HG03439 (cell line): ENCODE measurements around the gene SEPTIN1.
"Not testable (repeated sequence)": the region's sequence is repeated elsewhere in the genome, so short reads cannot be mapped to it uniquely, and the experiment has no call there.

Experiments used
- ATAC-seq: cut with Tn5 transposase; IDR thresholded peaks from one replicate; pipeline ENCODE4 v1.9.1; 2021; ENCODE audit warnings: mild to moderate bottlenecking, moderate library complexity; ENCODE audit not compliant: unreplicated experiment

The SEPTIN1 gene

DNA sequence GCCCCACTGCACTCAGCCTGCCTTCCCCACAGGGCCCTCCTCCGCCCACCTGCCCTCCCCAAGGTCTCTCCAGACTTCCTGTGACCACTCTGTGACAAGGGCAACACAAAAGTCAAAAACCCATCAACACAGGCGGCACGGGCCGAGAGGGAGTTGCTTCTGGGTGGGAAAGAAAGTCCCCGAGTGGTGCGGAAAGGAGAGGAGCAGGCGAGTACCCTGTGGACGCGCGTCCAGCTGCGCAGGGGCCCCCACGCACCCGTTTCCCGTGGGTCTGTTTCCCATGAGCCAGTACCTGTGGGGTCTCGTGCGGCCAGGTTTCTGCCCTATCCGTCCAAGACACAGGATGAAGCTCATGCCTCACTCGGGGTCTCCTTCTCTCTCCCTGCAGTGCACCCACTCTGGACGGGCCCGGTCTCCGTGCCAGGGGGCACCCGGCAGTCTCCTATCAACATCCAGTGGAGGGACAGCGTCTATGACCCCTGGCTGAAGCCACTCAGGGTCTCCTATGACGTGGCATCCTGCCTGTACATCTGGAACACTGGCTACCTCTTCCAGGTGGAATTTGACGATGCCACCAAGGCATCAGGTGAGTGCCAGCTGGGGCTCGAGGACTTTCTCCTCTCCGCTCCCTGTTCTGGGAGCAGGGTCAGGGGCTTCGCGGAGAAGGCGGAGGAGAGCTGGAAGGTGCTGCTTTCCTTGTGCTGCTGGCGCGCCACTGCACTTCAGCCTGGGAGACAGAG, 39.4 kb downstream of the SEPTIN1 start:
- no peak for ATAC-seq

- not testable (repeated sequence) for ATAC-seq
These were observed 40.4 kb downstream of the SEPTIN1 start for GRCh38 chr16:30341971-30342370.

DNA sequence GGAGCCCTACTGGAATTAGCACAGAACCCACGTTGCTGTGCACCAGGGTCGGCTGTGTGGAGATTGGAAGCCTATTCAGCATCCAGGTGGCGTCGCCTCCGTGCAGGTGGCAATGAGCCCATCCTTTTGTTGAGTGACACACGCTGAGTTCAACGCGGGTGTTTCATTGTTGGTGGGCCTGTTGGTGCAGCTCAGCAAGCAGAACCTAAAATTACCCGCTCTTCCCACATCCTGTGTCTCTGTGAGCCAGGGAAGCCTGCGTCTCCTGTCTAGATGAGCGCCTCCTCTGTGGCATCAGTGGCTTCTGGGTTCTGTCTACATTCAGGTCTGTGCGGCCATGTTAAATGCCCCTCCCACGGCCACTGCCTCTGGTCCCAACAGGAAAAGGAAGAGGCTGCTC, 41.7 kb downstream of the SEPTIN1 start:
- ATAC-seq: no peak

- ATAC-seq: not testable (repeated sequence)
These were observed 43.6 kb downstream of the SEPTIN1 start for GRCh38 chr16:30338715-30339114.

DNA sequence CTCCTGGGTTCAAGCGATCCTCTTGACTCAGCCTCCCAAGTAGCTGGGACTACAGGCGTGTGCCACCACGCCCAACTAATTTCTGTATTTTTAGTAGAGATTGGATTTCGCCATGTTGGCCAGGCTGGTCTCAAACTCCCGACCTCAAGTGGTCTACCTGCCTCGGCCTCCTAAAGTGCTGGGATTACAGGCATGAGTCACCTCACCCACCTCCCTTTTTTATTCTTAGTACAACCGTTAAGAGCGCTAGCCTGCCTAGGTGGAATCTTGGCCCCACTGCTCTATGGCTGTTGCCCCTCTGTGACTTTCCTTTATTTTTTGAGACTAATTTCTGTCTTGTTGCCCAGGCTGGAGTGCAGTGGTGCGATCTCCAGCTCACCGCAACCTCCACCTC, 44.4 kb downstream of the SEPTIN1 start:
- ATAC-seq: not testable (repeated sequence)

- peak; percentile 26 for ATAC-seq
These were observed 46.5 kb downstream of the SEPTIN1 start for GRCh38 chr16:30335598-30336474.

DNA sequence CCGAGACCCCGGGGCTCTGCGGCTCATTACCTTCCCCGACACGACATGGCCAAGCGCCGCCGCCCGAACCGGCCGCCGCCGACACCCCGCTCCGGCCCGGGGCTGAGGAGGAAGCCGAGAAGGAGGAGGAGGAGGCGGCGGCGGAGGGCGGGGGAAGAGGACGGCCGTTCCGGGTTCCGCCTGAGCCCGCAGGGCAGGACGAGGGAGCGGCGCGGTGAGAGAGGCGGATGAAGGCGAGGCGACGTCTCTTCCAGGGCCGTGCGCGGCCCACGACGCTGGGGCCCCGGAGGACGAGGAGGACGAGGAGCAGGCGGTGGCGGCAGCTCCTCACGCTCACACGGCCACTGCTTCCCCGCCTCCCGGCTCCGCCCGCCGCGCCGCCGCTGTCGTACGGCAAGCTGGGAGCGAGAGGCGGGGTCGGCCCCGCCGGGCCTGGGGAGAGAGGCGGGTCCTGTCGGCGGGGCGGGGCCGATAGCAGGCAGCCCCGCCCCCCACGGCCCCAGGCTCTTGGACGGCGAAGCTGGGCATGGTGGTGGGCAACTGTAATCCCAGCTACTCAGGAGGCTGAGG, 47.2 kb downstream of the SEPTIN1 start:
- ATAC-seq: peak; percentile 71

DNA sequence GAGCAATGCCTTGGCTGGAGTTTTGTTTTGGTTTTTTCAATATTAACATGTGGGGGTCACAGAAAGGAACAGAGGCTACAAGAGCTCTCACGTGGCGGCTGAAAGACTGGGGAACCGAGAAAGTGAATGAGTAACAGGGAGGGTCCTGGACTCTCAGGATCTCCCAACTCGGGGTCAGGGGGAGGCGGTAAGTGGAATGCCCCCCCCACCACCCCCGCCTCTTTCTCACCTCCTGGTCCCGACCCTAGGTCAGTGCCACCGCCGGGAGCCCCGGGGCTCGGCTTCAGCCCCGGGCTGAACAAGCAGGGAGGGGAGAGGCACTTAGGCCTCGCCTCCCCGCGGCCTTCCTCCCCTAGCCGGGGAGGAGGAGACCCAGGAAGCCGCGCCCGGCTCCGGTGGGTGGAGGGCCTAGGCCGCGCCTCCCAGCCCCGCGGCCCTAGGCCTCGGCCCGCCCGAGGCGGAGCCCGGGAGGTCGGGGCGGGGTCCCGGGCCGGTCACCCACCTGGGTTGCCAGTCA, 47.8 kb downstream of the SEPTIN1 start:
- peak; percentile 86 for ATAC-seq
